SK-N-SH treated with all-trans-retinoic acid at 6 μM for 48 hours (cell line): ENCODE data around the gene ARMH4.

ENCODE experiments used
- ATAC-seq: fragments of 200-7000 bp; cut with Tn5 transposase; 3 replicates; pipeline ENCODE4 v1.9.1; 2020; ENCODE audit warnings: mild to moderate bottlenecking, moderate library complexity
- ARNTL ChIP-seq: fragments of 450-650 bp; formaldehyde crosslinking; IDR thresholded peaks from 2 replicates; pipeline ENCODE4 v1.5.0; 2020; ENCODE audit warnings: low read depth, mild to moderate bottlenecking, moderate library complexity, borderline replicate concordance
- BACH2 ChIP-seq: fragments of 250-450 bp; sonication (Bioruptor Pico); IDR thresholded peaks from 2 replicates; pipeline ENCODE4 v1.9.0; 2021; ENCODE audit warnings: mild to moderate bottlenecking, borderline replicate concordance
- CREB5 ChIP-seq: fragments of 250-450 bp; sonication (Bioruptor Pico); IDR thresholded peaks from 2 replicates; pipeline ENCODE4 v1.5.1; 2020; ENCODE audit warnings: low read depth, mild to moderate bottlenecking, moderate library complexity
- CSDC2 ChIP-seq: fragments of 250-450 bp; sonication (Bioruptor Pico); IDR thresholded peaks from 2 replicates; pipeline ENCODE4 v1.5.0; 2020; ENCODE audit warnings: mild to moderate bottlenecking, moderate library complexity
- CSRNP3 ChIP-seq: fragments of 250-450 bp; sonication (Bioruptor Pico); IDR thresholded peaks from 2 replicates; pipeline ENCODE4 v1.5.1; 2021; ENCODE audit warnings: mild to moderate bottlenecking, moderate library complexity
- ESRRG ChIP-seq: fragments of 250-450 bp; sonication (Bioruptor Pico); IDR thresholded peaks from 2 replicates; pipeline ENCODE4 v1.6.1; 2021; ENCODE audit warnings: mild to moderate bottlenecking
- ISL1 ChIP-seq: fragments of 250-450 bp; sonication (Bioruptor Pico); IDR thresholded peaks from 2 replicates; pipeline ENCODE4 v2.1.2; 2022; ENCODE audit warnings: mild to moderate bottlenecking, moderate library complexity
- OSR1 ChIP-seq: fragments of 250-450 bp; sonication (Bioruptor Pico); IDR thresholded peaks from 2 replicates; pipeline ENCODE4 v1.8.0; 2022; ENCODE audit warnings: moderate library complexity, mild to moderate bottlenecking, inconsistent platforms
- PATZ1 ChIP-seq: fragments of 250-450 bp; sonication (Bioruptor Pico); IDR thresholded peaks from 2 replicates; pipeline ENCODE4 v1.8.0; 2020; ENCODE audit warnings: mild to moderate bottlenecking, moderate library complexity, borderline replicate concordance
- RARB ChIP-seq: fragments of 250-450 bp; sonication (Bioruptor Pico); IDR thresholded peaks from 2 replicates; pipeline ENCODE4 v1.8.0; 2021; ENCODE audit warnings: mild to moderate bottlenecking, moderate library complexity
- SNAI2 ChIP-seq: fragments of 250-450 bp; sonication (Bioruptor Pico); IDR thresholded peaks from 2 replicates; pipeline ENCODE4 v1.5.0; 2020; ENCODE audit warnings: mild to moderate bottlenecking, moderate library complexity
- TCF4 ChIP-seq: fragments of 250-450 bp; sonication (Bioruptor Pico); IDR thresholded peaks from 2 replicates; pipeline ENCODE4 v1.8.0; 2021; ENCODE audit warnings: mild to moderate bottlenecking, moderate library complexity, borderline replicate concordance
- TSHZ2 ChIP-seq: fragments of 250-450 bp; sonication (Bioruptor Pico); IDR thresholded peaks from 2 replicates; pipeline ENCODE4 v1.5.0; 2020; ENCODE audit warnings: mild to moderate bottlenecking, moderate library complexity
- ZC3H10 ChIP-seq: fragments of 250-450 bp; sonication (Bioruptor Pico); IDR thresholded peaks from 2 replicates; pipeline ENCODE4 v1.5.1; 2021; ENCODE audit warnings: mild to moderate bottlenecking, moderate library complexity
- ZFP3 ChIP-seq: fragments of 250-450 bp; sonication (Bioruptor Pico); IDR thresholded peaks from 2 replicates; pipeline ENCODE4 v1.5.0; 2020; ENCODE audit warnings: mild to moderate bottlenecking, moderate library complexity
- ZFP30 ChIP-seq: fragments of 450-650 bp; formaldehyde crosslinking; IDR thresholded peaks from 2 replicates; pipeline ENCODE4 v1.5.0; 2022; ENCODE audit warnings: mild to moderate bottlenecking, moderate library complexity
- ZNF565 ChIP-seq: fragments of 450-650 bp; formaldehyde crosslinking; conservative IDR thresholded peaks from 2 replicates; pipeline ENCODE4 v1.5.0; 2020; ENCODE audit warnings: low read depth, mild to moderate bottlenecking, moderate library complexity
- ZNF70 ChIP-seq: fragments of 450-650 bp; formaldehyde crosslinking; IDR thresholded peaks from 2 replicates; pipeline ENCODE4 v1.5.0; 2020; ENCODE audit warnings: mild to moderate bottlenecking, moderate library complexity
- ZNF8 ChIP-seq: fragments of 450-650 bp; formaldehyde crosslinking; IDR thresholded peaks from 2 replicates; pipeline ENCODE4 v1.5.0; 2020; ENCODE audit warnings: mild to moderate bottlenecking, moderate library complexity

ARMH4 gene

GRCh38 chr14:57963071-57963470, 188.9 kb downstream of the ARMH4 start:
- no peak for TF ChIP-seq ISL1
- no peak for TF ChIP-seq ESRRG
- no peak for ATAC-seq

GRCh38 chr14:57962325-57963035, 189.5 kb downstream of the ARMH4 start:
- TF ChIP-seq RARB (CRISPR knock-in tag) (no peak), ZNF8 (CRISPR knock-in tag) (no peak), CREB5 (CRISPR knock-in tag) (no peak), ZNF70 (CRISPR knock-in tag) (no peak), ZC3H10 (CRISPR knock-in tag) (no peak), ZFP3 (CRISPR knock-in tag) (no peak)
- ATAC-seq: no peak

- TF ChIP-seq ZNF565 (CRISPR knock-in tag) (no peak), CREB5 (CRISPR knock-in tag) (no peak), ZC3H10 (CRISPR knock-in tag) (no peak), BACH2 (CRISPR knock-in tag) (no peak), ZFP3 (CRISPR knock-in tag) (no peak), SNAI2 (CRISPR knock-in tag) (no peak), ARNTL (CRISPR knock-in tag) (no peak), TCF4 (CRISPR knock-in tag) (no peak), OSR1 (no peak), ESRRG (no peak), PATZ1 (no peak), CSRNP3 (no peak)
- no peak for ATAC-seq
Measured at GRCh38 chr14:57961786-57962060, 190.3 kb downstream of the ARMH4 start.

GRCh38 chr14:57960946-57961785, 190.8 kb downstream of the ARMH4 start:
- ATAC-seq: no peak

More at GRCh38 chr14:57960946-57961785, 190.8 kb downstream of the ARMH4 start:
- TF ChIP-seq ESRRG (no peak), BACH2 (CRISPR knock-in tag) (no peak), TSHZ2 (CRISPR knock-in tag) (no peak), RARB (CRISPR knock-in tag) (no peak), CSDC2 (CRISPR knock-in tag) (no peak), ZFP30 (CRISPR knock-in tag) (no peak)
